HUES6 (cell line): Measurements from ENCODE around the gene DGCR2.

Source experiments
- H3K27ac ChIP-seq: 2 replicates; pipeline ENCODE4 v1.7.0; 2013; ENCODE audit warnings: low read depth, mild to moderate bottlenecking, low read length, inconsistent platforms
- H3K27me3 ChIP-seq: 2 replicates; pipeline ENCODE4 v1.6.1; 2013; ENCODE audit warnings: low read length; ENCODE audit not compliant: control insufficient read depth, insufficient read depth
- H3K36me3 ChIP-seq: 2 replicates; pipeline ENCODE4 v1.6.1; 2013; ENCODE audit warnings: low read length; ENCODE audit not compliant: control insufficient read depth, insufficient read depth
- H3K4me1 ChIP-seq: 2 replicates; pipeline ENCODE4 v1.6.1; 2013; ENCODE audit warnings: low read length; ENCODE audit not compliant: control insufficient read depth, insufficient read depth
- H3K4me3 ChIP-seq: 2 replicates; pipeline ENCODE4 v1.5.1; 2013; ENCODE audit warnings: low read depth, low read length
- H3K9ac ChIP-seq: one replicate; pipeline ENCODE4 v1.6.1; 2013; ENCODE audit warnings: mild to moderate bottlenecking, low read length
- H3K9me3 ChIP-seq: 2 replicates; pipeline ENCODE4 v1.6.1; 2013; ENCODE audit warnings: low read depth, low read length; ENCODE audit not compliant: control insufficient read depth, insufficient read depth

Gene DGCR2

DNA sequence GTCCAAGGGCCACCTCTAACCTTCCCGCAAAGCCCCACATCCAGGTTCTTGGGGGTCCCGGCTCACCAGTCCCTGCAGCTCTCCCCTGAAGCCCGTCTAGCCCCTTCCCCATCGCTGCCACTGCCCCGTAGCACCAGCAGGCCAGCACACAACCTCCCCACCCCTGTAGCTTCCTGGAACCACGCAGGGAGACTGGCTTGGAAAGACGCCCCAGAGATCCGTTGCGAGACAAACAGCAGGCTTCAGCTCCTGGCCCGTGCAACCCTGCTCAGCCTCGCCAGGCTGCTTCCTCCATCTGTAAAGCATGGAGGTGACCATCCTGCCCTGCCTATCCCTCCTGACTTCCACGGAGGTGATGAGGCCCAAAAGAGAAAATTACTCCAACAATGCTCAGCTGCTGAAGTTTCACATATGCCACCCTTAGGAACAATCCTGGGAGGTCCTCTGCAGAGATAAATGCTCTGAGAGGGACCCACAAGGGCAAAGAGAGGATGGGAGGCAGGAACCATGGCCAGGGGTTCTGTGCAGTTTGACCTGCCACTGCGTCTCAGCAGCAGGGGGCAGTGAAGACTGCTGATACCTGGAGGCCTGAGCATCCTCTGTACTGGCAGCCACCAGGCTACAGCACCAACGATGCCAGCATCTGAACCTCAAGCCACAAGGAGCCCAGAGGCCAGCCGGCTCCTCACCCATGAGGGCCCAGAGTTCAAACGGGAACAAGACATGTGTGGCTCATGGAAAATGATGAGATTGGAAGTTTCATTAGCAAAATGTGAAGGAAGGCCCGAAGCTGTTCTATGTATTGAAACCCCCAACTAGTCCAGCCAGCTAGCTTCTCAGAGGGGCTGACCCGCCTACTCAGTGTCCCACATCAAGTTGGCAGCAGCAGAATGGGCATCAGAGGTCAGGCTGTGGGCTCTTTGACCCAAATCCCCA, 16.1 kb downstream of the DGCR2 start:
- peaks cover 16% of the 10 kb centered on the region for H3K4me1 ChIP-seq
- H3K9me3 ChIP-seq: no peaks in the 10 kb centered on the region
- H3K9ac ChIP-seq: no peak overlapping the region
- H3K36me3 ChIP-seq: no peaks in the 10 kb centered on the region
- no peak overlapping the region for H3K27ac ChIP-seq
- no peak overlapping the region for H3K4me3 ChIP-seq
- no peaks in the 10 kb centered on the region for H3K27me3 ChIP-seq

DNA sequence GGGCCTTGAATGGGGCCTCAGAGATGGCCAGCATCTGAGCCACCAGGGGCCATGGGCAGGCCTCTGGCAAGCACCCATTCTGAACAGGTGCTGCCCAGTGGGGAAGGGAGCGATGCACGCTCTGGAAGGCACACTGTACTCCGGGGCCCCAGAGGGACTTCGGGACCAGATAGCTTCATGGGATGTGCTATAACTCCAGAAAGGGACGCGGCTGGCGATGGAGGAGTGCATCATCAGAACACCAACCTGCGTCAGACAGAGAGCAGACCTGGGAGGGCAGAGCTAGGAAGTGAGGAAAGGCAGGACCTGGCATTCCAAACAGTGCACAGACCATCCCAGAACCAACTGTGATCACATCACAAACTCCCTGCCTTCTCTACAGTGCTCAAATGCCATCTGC, 16.8 kb downstream of the DGCR2 start:
- H3K9ac ChIP-seq: no peak overlapping the region
- no peak overlapping the region for H3K27ac ChIP-seq
- no peak overlapping the region for H3K4me3 ChIP-seq
- no peaks in the 10 kb centered on the region for H3K9me3 ChIP-seq
- no peaks in the 10 kb centered on the region for H3K36me3 ChIP-seq
- H3K4me1 ChIP-seq: peaks cover 10% of the 10 kb centered on the region
- H3K27me3 ChIP-seq: no peaks in the 10 kb centered on the region

DNA sequence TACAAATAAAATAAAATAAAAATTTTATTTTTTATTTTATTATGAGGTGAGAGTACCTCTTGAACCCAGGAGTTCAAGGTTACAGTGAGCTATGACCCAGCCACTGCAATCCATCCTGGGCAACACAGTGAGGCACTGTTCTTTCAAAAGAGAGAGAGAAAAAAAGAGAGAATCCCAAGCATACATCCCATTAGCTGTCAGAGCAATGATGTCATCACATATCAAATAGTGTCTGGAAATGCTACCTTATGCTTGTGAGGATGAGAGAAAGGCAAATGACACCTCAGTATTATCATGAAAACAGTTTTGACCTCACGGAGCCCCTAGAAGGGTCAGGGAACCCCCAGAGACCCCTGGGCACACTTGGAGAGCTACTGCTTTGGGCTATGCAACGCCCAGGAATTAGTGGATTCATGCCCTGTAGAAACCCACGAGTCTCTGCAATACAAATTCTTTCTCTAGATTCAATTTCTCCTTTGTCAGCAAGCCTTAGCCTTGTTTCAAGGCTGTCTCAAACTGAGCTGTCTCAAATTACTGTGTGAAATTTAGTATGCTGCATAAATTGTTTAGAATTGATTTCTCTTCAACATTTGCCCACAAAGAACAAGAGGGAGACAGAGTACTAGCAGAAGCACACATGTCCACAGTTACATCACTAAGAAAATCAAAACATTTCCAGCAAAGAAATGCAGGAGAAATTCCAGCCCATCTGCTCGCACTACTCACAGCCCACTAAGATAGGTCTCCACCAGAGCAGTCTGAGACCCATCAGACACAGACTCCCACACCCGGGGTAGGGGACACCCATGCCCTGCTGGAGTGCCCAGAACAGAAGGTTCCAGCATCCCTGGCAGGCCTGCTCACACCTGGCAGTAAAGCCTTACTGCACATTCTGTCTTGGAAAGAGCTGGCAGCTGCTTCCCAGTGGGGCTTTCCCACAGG, 18.1 kb downstream of the DGCR2 start:
- Histone ChIP-seq H3K27ac (no peak overlapping the region), H3K4me1 (no peaks in the 10 kb centered on the region), H3K9ac (no peak overlapping the region), H3K36me3 (no peaks in the 10 kb centered on the region), H3K9me3 (no peaks in the 10 kb centered on the region), H3K4me3 (no peak overlapping the region), H3K27me3 (no peaks in the 10 kb centered on the region)

DNA sequence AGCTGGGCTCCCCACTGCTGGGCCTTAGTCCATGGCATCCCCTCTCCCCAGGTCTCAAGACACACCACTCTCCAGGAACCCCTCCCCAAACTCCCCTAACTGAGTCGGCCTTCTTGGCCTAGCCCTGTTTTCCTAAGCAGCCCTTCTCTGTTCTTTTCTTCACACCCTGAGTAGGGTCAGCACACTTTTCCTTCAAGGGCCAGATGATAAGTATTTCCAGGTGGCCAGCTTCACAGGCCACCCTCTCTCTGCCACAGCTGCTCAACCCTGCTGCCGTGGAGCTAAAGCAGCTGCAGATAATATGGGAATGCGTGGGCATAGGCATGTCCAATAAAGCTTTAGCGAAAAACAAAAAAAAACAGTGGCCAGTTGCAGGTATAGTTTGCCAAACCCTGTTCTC, 24.1 kb downstream of the DGCR2 start:
- Histone ChIP-seq H3K4me3 (no peak overlapping the region), H3K9ac (no peak overlapping the region), H3K9me3 (no peaks in the 10 kb centered on the region), H3K4me1 (no peaks in the 10 kb centered on the region), H3K27ac (no peak overlapping the region), H3K36me3 (0 out of 2 replicates have a peak, but pooled peaks cover 4% of the 10 kb centered on the region), H3K27me3 (no peaks in the 10 kb centered on the region)

DNA sequence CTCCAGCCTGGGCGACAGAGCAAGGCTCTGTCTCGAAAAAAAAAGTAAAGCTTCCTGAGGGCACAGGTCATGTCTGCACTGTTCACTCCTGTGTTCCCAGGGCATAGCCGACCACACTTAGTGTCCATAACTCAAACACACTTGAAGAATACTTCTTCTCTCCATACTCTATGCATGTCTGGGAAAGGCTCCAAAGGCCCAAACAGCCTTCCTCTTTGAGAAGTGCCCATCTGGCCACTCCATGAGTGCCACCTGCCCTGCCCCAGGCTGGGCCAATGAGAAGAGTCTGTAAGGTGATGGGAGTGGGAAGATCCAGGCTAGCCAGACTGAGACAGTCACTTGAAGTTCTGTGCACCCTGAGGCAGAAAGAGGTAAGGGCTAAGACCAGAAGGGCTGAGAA, 24.7 kb downstream of the DGCR2 start:
- H3K27ac ChIP-seq: no peak overlapping the region
- no peaks in the 10 kb centered on the region for H3K4me1 ChIP-seq

DNA sequence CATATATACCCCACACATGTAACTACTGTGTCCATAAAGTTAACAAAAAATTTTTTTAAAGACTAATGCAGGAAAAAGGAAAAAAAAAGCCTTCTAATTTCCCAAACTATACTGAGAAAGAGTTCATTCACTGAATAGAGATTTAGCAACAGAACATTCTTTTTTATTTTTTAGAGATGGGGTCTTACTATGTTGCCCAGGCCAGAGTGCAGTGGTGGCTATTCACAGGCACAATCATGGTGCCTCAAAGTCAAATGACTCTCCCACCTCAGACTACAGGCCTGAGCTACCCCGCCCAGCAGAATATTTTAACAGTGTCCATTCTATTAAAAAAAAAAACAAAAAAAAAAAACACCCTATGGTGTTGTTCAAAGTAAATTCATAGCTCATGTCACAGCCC, 25.7 kb downstream of the DGCR2 start:
- Histone ChIP-seq H3K36me3 (0 out of 2 replicates have a peak, but pooled peaks cover 4% of the 10 kb centered on the region), H3K9me3 (no peaks in the 10 kb centered on the region), H3K9ac (no peak overlapping the region), H3K4me1 (no peaks in the 10 kb centered on the region), H3K27me3 (no peaks in the 10 kb centered on the region), H3K4me3 (no peak overlapping the region), H3K27ac (no peak overlapping the region)

More for the DNA sequence above, 24.7 kb downstream of the DGCR2 start:
- Histone ChIP-seq H3K4me3 (no peak overlapping the region), H3K9ac (no peak overlapping the region), H3K9me3 (no peaks in the 10 kb centered on the region), H3K27me3 (no peaks in the 10 kb centered on the region), H3K36me3 (0 out of 2 replicates have a peak, but pooled peaks cover 4% of the 10 kb centered on the region)

DNA sequence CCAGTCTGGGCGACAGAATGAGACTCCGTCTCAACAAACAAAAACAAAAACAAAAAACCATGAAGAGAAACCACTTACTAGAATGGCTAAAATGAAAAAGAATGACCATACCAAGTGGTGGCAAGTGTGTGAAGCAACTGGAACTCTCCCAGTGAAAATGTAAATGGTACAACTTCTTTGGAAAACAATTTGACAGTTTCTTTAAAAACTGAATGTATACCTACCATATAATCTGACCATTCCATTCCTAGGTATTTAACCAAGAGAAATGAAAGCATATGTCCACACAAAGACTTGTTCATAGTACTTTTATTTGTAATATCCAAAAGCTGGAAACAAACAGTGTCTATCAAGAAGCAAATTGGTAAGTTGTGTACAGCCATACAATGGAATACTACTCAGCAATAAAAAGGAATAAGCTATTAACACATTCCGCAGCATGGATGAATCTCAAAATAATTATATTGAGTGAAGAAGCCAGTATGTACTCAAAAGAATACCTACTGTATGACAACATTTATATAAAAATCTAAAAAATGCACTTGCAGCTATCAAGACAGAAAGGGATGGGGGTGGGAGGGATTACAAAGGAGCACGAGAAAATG, 27.7 kb downstream of the DGCR2 start:
- no peaks in the 10 kb centered on the region for H3K4me1 ChIP-seq
- no peaks in the 10 kb centered on the region for H3K27me3 ChIP-seq
- H3K9ac ChIP-seq: no peak overlapping the region
- H3K9me3 ChIP-seq: no peaks in the 10 kb centered on the region
- H3K4me3 ChIP-seq: no peak overlapping the region
- 0 out of 2 replicates have a peak, but pooled peaks cover 4% of the 10 kb centered on the region for H3K36me3 ChIP-seq
- no peak overlapping the region for H3K27ac ChIP-seq

DNA sequence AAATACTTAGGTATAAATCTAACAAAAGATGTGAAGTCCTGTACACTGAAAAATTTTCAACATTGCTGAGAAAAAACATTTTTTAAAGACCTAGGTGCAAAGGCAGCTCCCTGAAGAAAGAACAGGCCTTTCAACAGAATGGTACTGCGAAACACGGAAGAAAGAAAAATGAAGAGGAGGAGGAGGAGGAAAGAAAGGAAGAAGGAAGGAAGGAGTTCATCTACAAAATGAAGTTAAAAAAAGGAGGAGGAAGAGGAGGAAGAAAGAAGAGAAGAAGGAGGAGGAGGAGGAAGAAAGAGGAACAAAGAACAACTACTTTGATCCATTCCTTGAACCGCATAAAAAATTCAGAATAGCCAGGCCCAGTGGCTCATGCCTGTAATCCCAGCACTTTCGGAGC, 29.5 kb downstream of the DGCR2 start:
- Histone ChIP-seq H3K9ac (no peak overlapping the region), H3K36me3 (peaks cover 7% of the 10 kb centered on the region), H3K27me3 (no peaks in the 10 kb centered on the region), H3K9me3 (no peaks in the 10 kb centered on the region), H3K4me3 (no peak overlapping the region), H3K4me1 (no peaks in the 10 kb centered on the region), H3K27ac (no peak overlapping the region)

DNA sequence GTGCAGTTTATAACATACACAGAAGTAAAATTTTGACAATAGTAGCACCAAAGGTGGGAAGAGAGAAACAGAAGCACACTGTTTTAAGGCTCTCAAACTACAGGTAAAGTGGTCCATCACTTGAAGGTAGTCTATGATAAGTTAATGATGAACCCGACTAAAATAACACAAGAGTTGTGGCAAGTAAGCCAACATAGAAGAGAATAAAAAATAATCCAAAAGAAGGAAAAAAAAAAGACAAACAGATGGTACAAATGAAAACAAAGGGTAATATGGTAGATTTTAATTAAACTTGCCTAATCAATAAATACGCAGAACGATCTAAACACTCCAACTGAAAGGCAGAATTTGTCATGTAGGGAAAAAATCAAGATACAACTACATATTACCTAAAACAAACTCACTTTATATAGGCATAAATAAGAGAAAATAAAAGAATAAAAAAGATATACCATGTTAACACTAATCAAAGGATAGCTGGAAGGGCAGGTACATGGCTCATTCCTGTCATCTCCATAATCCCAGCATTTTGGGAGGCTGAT, 31.6 kb downstream of the DGCR2 start:
- Histone ChIP-seq H3K36me3 (peaks cover 7% of the 10 kb centered on the region), H3K4me1 (0 out of 2 replicates have a peak, but pooled peaks cover 1% of the 10 kb centered on the region), H3K9me3 (no peaks in the 10 kb centered on the region), H3K27ac (no peak overlapping the region), H3K9ac (no peak overlapping the region), H3K27me3 (no peaks in the 10 kb centered on the region), H3K4me3 (no peak overlapping the region)

DNA sequence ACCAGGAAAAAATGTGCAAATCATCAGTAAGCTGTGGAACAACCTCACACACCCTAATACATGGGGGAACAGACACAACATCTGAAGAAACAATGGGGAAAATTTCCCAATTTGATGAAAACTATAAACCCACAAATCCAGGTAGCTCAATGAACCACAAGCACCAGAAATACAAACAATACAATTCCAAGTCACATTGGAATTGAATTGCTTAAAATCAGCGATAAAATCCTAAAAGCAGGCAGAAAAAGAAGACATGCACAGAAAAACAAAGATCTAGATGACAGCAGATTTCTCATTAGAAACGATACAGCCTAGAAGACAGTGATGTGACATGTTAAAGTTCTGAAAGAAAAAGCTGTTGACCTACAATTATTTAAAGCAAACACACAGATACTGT, 32.0 kb downstream of the DGCR2 start:
- H3K27me3 ChIP-seq: no peaks in the 10 kb centered on the region
- no peaks in the 10 kb centered on the region for H3K9me3 ChIP-seq
- H3K36me3 ChIP-seq: peaks cover 7% of the 10 kb centered on the region
- no peak overlapping the region for H3K9ac ChIP-seq
- H3K4me1 ChIP-seq: peaks cover 6% of the 10 kb centered on the region; the same call in 1 of the 2 replicates
- no peak overlapping the region for H3K27ac ChIP-seq
- no peak overlapping the region for H3K4me3 ChIP-seq
